ENCODE measurements around the gene KDM7A.

Gene KDM7A

DNA sequence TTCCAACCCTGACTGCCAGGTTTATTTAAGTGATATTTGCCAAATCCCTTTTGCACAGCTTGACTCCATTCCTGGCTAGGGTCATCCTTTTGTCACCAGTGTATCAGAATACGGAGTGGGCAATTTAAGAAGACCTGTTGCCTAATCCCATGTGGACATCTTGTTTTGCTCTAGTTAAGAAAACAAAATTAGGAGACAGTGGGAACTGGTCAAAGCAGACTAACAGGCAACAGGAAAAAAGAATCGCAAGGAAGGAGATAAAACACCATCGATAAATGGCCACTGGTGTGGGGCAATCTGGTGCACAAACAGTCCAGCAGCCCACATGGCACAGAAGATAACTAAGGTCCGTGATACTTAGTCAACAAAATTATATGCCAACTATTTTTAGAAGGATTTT, 21.4 kb downstream of the KDM7A start:
- Histone ChIP-seq H3K79me1 (ENCODE audit: low read length) (peaks cover 1% of the 10 kb centered on the region), H2BK120ac (ENCODE audit: insufficient read depth, low read length, poor library complexity) (no peak overlapping the region), H3K4ac (ENCODE audit: low read depth, low read length) (peak overlapping the region; percentile 10), H3K23ac (ENCODE audit: low read length) (no peak overlapping the region), H3K9ac (ENCODE audit: low read length) (no peak overlapping the region), H3K14ac (ENCODE audit: low read length) (no peak overlapping the region), H3K27me3 (ENCODE audit: insufficient read depth, low read length) (no peaks in the 10 kb centered on the region), H4K91ac (ENCODE audit: low read depth, low read length) (no peak overlapping the region), H3K4me2 (ENCODE audit: low read length) (no peak overlapping the region), H3K4me3 (ENCODE audit: low read depth, low read length) (no peak overlapping the region), H3K4me1 (ENCODE audit: control insufficient read depth in 1 of 2, insufficient read depth in 2 of 2, low read length in 2 of 2) (peaks cover 4% of the 10 kb centered on the region in 2 experiments), H3K79me2 (ENCODE audit: control insufficient read depth, insufficient read depth, low read length, poor library complexity) (peaks cover 3% of the 10 kb centered on the region), H3K36me3 (ENCODE audit: control insufficient read depth in 1 of 2, insufficient read depth in 2 of 2, low read length in 2 of 2) (no peaks in the 10 kb centered on the region), H4K12ac (ENCODE audit: low read depth, low read length) (no peak overlapping the region), H2AFZ (ENCODE audit: insufficient read depth, low read length, poor library complexity) (no peak overlapping the region), H3K18ac (ENCODE audit: low read length) (no peak overlapping the region), H2BK5ac (ENCODE audit: low read depth, low read length, poor library complexity) (no peak overlapping the region), H2BK12ac (ENCODE audit: low read length) (no peak overlapping the region), H4K8ac (ENCODE audit: low read depth, low read length) (no peak overlapping the region), H2AK5ac (ENCODE audit: low read length) (no peak overlapping the region), H3K27ac (ENCODE audit: low read depth, low read length) (no peak overlapping the region), H3K9me3 (ENCODE audit: insufficient read depth, low read depth, low read length) (no peaks in the 10 kb centered on the region)
- no CpG with 5 or more reads among the region's 4 CpGs for WGBS (ENCODE audit: extremely low coverage, insufficient coverage, insufficient read length)
- peak; percentile 46 to 73 for DNase-seq

DNA sequence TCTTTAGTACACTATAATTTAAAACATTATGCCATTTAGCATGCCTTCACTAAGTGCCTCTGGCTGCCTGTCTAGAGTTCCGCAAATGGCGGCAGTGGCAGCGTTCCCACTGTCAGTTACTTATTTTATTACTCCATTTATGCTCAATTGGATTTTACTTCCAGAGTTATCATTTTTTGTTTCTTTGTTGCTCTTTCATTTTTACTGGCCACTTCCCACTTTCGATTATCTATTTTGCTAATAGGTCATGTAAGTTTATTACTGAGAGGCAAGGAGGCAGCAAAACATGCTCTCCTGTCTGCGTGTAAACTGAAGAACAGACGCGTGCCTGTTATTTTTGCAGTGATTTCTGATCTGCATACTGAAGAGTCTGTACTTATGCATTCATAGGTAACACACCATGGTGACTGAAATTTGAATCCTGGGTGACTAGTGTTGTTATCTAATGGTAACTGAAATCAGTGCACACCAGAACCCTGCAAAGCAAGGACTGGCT, 23.1 kb downstream of the KDM7A start:
- Histone ChIP-seq H3K79me1 (ENCODE audit: low read length) (no peaks in the 10 kb centered on the region), H4K91ac (ENCODE audit: low read depth, low read length) (no peak overlapping the region), H3K9ac (ENCODE audit: low read length) (no peak overlapping the region), H2BK12ac (ENCODE audit: low read length) (no peak overlapping the region), H3K18ac (ENCODE audit: low read length) (no peak overlapping the region), H3K14ac (ENCODE audit: low read length) (no peak overlapping the region), H2BK120ac (ENCODE audit: insufficient read depth, low read length, poor library complexity) (no peak overlapping the region), H3K4me1 (ENCODE audit: control insufficient read depth in 1 of 2, insufficient read depth in 2 of 2, low read length in 2 of 2) (no peaks in the 10 kb centered on the region), H3K4ac (ENCODE audit: low read depth, low read length) (no peak overlapping the region), H3K4me3 (ENCODE audit: low read depth, low read length) (no peak overlapping the region), H2AFZ (ENCODE audit: insufficient read depth, low read length, poor library complexity) (no peak overlapping the region), H3K79me2 (ENCODE audit: control insufficient read depth, insufficient read depth, low read length, poor library complexity) (peaks cover 3% of the 10 kb centered on the region), H3K36me3 (ENCODE audit: control insufficient read depth in 1 of 2, insufficient read depth in 2 of 2, low read length in 2 of 2) (no peaks in the 10 kb centered on the region), H3K27ac (ENCODE audit: low read depth, low read length) (no peak overlapping the region), H2BK5ac (ENCODE audit: low read depth, low read length, poor library complexity) (no peak overlapping the region), H3K23ac (ENCODE audit: low read length) (no peak overlapping the region), H4K8ac (ENCODE audit: low read depth, low read length) (no peak overlapping the region), H3K27me3 (ENCODE audit: insufficient read depth, low read length) (no peaks in the 10 kb centered on the region), H3K4me2 (ENCODE audit: low read length) (no peak overlapping the region), H4K12ac (ENCODE audit: low read depth, low read length) (no peak overlapping the region), H3K9me3 (ENCODE audit: insufficient read depth, low read depth, low read length) (no peaks in the 10 kb centered on the region), H2AK5ac (ENCODE audit: low read length) (no peak overlapping the region)
- no CpG with 5 or more reads among the region's 7 CpGs for WGBS (ENCODE audit: extremely low coverage, insufficient coverage, insufficient read length)
- DNase-seq = peak; percentile 51 to 83

DNA sequence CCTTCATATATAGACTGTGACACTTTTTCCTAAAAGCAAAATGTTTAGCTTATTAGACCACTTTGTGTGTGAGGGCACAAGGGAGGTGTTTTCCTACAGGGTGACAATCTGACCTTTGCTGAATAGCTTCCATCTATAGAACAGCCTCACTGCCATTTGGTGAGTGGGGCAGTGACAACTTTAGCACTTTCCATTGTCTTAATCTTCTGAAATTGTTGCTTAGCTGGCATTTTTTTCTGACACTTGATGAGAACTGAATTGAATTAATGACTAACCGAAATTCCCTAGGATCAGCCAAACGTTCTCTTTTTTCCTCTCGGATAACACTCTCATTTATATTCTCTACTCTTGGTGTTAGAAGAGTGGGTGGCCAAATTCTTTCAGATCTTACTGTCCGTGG, 30.2 kb downstream of the KDM7A start:
- no peak for DNase-seq
- Histone ChIP-seq H3K79me2 (ENCODE audit: control insufficient read depth, insufficient read depth, low read length, poor library complexity) (no peaks in the 10 kb centered on the region), H4K91ac (ENCODE audit: low read depth, low read length) (no peak overlapping the region), H3K4me1 (ENCODE audit: control insufficient read depth in 1 of 2, insufficient read depth in 2 of 2, low read length in 2 of 2) (no peaks in the 10 kb centered on the region), H3K79me1 (ENCODE audit: low read length) (no peaks in the 10 kb centered on the region), H3K4me3 (ENCODE audit: low read depth, low read length) (no peak overlapping the region), H4K8ac (ENCODE audit: low read depth, low read length) (no peak overlapping the region), H3K9ac (ENCODE audit: low read length) (no peak overlapping the region), H2AFZ (ENCODE audit: insufficient read depth, low read length, poor library complexity) (no peak overlapping the region), H3K14ac (ENCODE audit: low read length) (no peak overlapping the region), H3K36me3 (ENCODE audit: control insufficient read depth in 1 of 2, insufficient read depth in 2 of 2, low read length in 2 of 2) (no peaks in the 10 kb centered on the region), H2BK5ac (ENCODE audit: low read depth, low read length, poor library complexity) (no peak overlapping the region), H3K9me3 (ENCODE audit: insufficient read depth, low read depth, low read length) (peaks cover 3% of the 10 kb centered on the region), H2BK120ac (ENCODE audit: insufficient read depth, low read length, poor library complexity) (no peak overlapping the region), H3K27ac (ENCODE audit: low read depth, low read length) (no peak overlapping the region), H2AK5ac (ENCODE audit: low read length) (no peak overlapping the region), H3K23ac (ENCODE audit: low read length) (no peak overlapping the region), H3K18ac (ENCODE audit: low read length) (no peak overlapping the region), H3K27me3 (ENCODE audit: insufficient read depth, low read length) (no peaks in the 10 kb centered on the region), H4K12ac (ENCODE audit: low read depth, low read length) (no peak overlapping the region), H3K4me2 (ENCODE audit: low read length) (no peak overlapping the region), H2BK12ac (ENCODE audit: low read length) (no peak overlapping the region), H3K4ac (ENCODE audit: low read depth, low read length) (no peak overlapping the region)
- no CpG with 5 or more reads among the region's 4 CpGs for WGBS (ENCODE audit: extremely low coverage, insufficient coverage, insufficient read length)

DNA sequence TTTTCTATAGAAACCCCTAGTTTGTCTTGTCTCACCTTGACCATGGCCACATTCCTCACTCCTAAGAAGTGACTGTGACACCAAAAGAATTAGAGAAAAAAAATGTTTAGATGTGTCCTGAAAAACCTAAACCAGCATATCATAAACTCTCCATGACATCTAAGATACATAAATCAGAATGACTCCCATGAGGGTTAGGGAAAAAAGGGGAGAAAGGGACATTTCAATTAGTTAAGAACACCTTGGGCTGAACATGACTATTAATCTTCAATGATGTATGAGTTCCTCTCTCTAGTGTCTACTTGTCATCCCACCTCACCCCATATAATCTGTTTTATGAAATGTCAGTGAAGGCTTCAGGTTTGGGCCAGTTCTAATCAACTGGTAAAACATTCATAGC, 31.1 kb downstream of the KDM7A start:
- H2AK5ac ChIP-seq (ENCODE audit: low read length) = no peak overlapping the region
- H3K9me3 ChIP-seq (ENCODE audit: insufficient read depth, low read depth, low read length) = peaks cover 3% of the 10 kb centered on the region
- no peak overlapping the region for H3K18ac ChIP-seq (ENCODE audit: low read length)
- no peak overlapping the region for H3K4me3 ChIP-seq (ENCODE audit: low read depth, low read length)
- no peak overlapping the region for H2BK12ac ChIP-seq (ENCODE audit: low read length)
- no peak overlapping the region for H4K8ac ChIP-seq (ENCODE audit: low read depth, low read length)
- H3K27me3 ChIP-seq (ENCODE audit: insufficient read depth, low read length) = no peaks in the 10 kb centered on the region
- H3K4me1 ChIP-seq (ENCODE audit: control insufficient read depth in 1 of 2, insufficient read depth in 2 of 2, low read length in 2 of 2) = no peaks in the 10 kb centered on the region
- H3K4me2 ChIP-seq (ENCODE audit: low read length) = no peak overlapping the region
- no peak overlapping the region for H4K91ac ChIP-seq (ENCODE audit: low read depth, low read length)
- H2BK5ac ChIP-seq (ENCODE audit: low read depth, low read length, poor library complexity) = no peak overlapping the region
- no peaks in the 10 kb centered on the region for H3K79me2 ChIP-seq (ENCODE audit: control insufficient read depth, insufficient read depth, low read length, poor library complexity)
- peak in 1 of 2 donors; percentile 6 for DNase-seq
- H3K27ac ChIP-seq (ENCODE audit: low read depth, low read length) = no peak overlapping the region
- H3K9ac ChIP-seq (ENCODE audit: low read length) = no peak overlapping the region
- H3K4ac ChIP-seq (ENCODE audit: low read depth, low read length) = no peak overlapping the region
- no peak overlapping the region for H4K12ac ChIP-seq (ENCODE audit: low read depth, low read length)
- no peak overlapping the region for H3K23ac ChIP-seq (ENCODE audit: low read length)
- H3K14ac ChIP-seq (ENCODE audit: low read length) = no peak overlapping the region
- no peak overlapping the region for H2BK120ac ChIP-seq (ENCODE audit: insufficient read depth, low read length, poor library complexity)
- H3K79me1 ChIP-seq (ENCODE audit: low read length) = no peaks in the 10 kb centered on the region
- no peaks in the 10 kb centered on the region for H3K36me3 ChIP-seq (ENCODE audit: control insufficient read depth in 1 of 2, insufficient read depth in 2 of 2, low read length in 2 of 2)
- no peak overlapping the region for H2AFZ ChIP-seq (ENCODE audit: insufficient read depth, low read length, poor library complexity)

Measured in trophoblast cell (in vitro differentiated cells and primary cell).